ENCODE results near the gene MAPKAPK2.

The MAPKAPK2 gene

GRCh38 chr1:206705726-206706297 is 21.1 kb downstream of the MAPKAPK2 start:
- DNase-seq, result no peak

- DNase-seq, result no peak
Observed at GRCh38 chr1:206706298-206706791, 21.6 kb downstream of the MAPKAPK2 start.

GRCh38 chr1:206706806-206707366 is 22.2 kb downstream of the MAPKAPK2 start:
- no peak for DNase-seq

GRCh38 chr1:206708058-206708457 is 23.4 kb downstream of the MAPKAPK2 start:
- DNase-seq, result peak; percentile 26

- no peak for DNase-seq
Observed at GRCh38 chr1:206708882-206709281, 24.2 kb downstream of the MAPKAPK2 start.

- DNase-seq, result no peak
Observed at GRCh38 chr1:206709322-206709721, 24.6 kb downstream of the MAPKAPK2 start.

GRCh38 chr1:206709772-206710459 is 25.2 kb downstream of the MAPKAPK2 start:
- peak; percentile 29 for DNase-seq

GRCh38 chr1:206710460-206710823 is 25.7 kb downstream of the MAPKAPK2 start:
- no peak for DNase-seq

GRCh38 chr1:206713070-206713469 is 28.4 kb downstream of the MAPKAPK2 start:
- DNase-seq, result peak; percentile 20

- no peak for DNase-seq
Observed at GRCh38 chr1:206713910-206714312, 29.2 kb downstream of the MAPKAPK2 start.

- peak; percentile 39 for DNase-seq
Observed at GRCh38 chr1:206714331-206715058, 29.8 kb downstream of the MAPKAPK2 start.

GRCh38 chr1:206715120-206715519 is 30.4 kb downstream of the MAPKAPK2 start:
- DNase-seq, result no peak

- DNase-seq, result peak; percentile 58
Observed at GRCh38 chr1:206715552-206716158, 30.9 kb downstream of the MAPKAPK2 start.

GRCh38 chr1:206716159-206716869 is 31.6 kb downstream of the MAPKAPK2 start:
- peak; percentile 58 for DNase-seq

GRCh38 chr1:206716870-206717673 is 32.4 kb downstream of the MAPKAPK2 start:
- peak; percentile 98 for DNase-seq

- no peak for DNase-seq
Observed at GRCh38 chr1:206717674-206717989, 32.9 kb downstream of the MAPKAPK2 start.

- no peak for DNase-seq
Observed at GRCh38 chr1:206719169-206719839, 34.6 kb downstream of the MAPKAPK2 start.

- no peak for DNase-seq
Observed at GRCh38 chr1:206721454-206721853, 36.7 kb downstream of the MAPKAPK2 start.

- no peak for DNase-seq
Observed at GRCh38 chr1:206722751-206723461, 38.2 kb downstream of the MAPKAPK2 start.

- DNase-seq, result no peak
Observed at GRCh38 chr1:206723462-206723804, 38.7 kb downstream of the MAPKAPK2 start.

Measured in OCI-M1 (cell line).